Duodenal mucosa (tissue), 2 donors: Measurements from ENCODE around the gene SAMD4B.
A peak's percentile ranks its signal among the peaks of the same experiment; 100 is the strongest.
"Not testable (repeated sequence)": the region's sequence is repeated elsewhere in the genome, so short reads cannot be mapped to it uniquely, and the experiment has no call there.

Source experiments
- H3K27ac ChIP-seq: one replicate; pipeline ENCODE4 v1.7.0; 2013; ENCODE audit warnings: low read depth, low read length
- H3K27me3 ChIP-seq, 2 donors: one replicate each; pipeline ENCODE4 v1.7.0; 2013; ENCODE audit warnings: low read length in 2 of 2, control low read depth in 1 of 2; ENCODE audit not compliant: insufficient read depth in 2 of 2, control insufficient read depth in 1 of 2
- H3K36me3 ChIP-seq, 2 donors: one replicate each; pipeline ENCODE4 v1.7.0; 2013; ENCODE audit warnings: low read length in 2 of 2, control low read depth in 1 of 2; ENCODE audit not compliant: insufficient read depth in 2 of 2, control insufficient read depth in 1 of 2
- H3K4me1 ChIP-seq, 2 donors: one replicate each; pipeline ENCODE4 v1.7.0; 2013; ENCODE audit warnings: low read length in 2 of 2, control low read depth in 1 of 2; ENCODE audit not compliant: insufficient read depth in 2 of 2, control insufficient read depth in 1 of 2
- H3K4me3 ChIP-seq, 2 donors: one replicate each; pipeline ENCODE4 v1.7.0; 2013; ENCODE audit warnings: low read length in 2 of 2, low read depth in 1 of 2
- H3K9ac ChIP-seq, 2 donors: one replicate each; pipeline ENCODE4 v1.7.0; 2013; ENCODE audit warnings: low read length in 2 of 2, low read depth in 1 of 2
- H3K9me3 ChIP-seq, 2 donors: one replicate each; pipeline ENCODE4 v1.7.0; 2013; ENCODE audit warnings: low read length in 2 of 2, control low read depth in 1 of 2; ENCODE audit not compliant: control insufficient read depth in 1 of 2

Gene SAMD4B

GRCh38 chr19:39333507-39333906, 8.7 kb upstream of the SAMD4B start:
- Histone ChIP-seq H3K4me1 (peaks cover 0 to 5% of the 10 kb centered on the region in 2 donors), H3K27me3 (no peaks in the 10 kb centered on the region), H3K36me3 (no peaks in the 10 kb centered on the region), H3K9me3 (no peaks in the 10 kb centered on the region), H3K4me3 (no peak overlapping the region), H3K27ac (no peak overlapping the region), H3K9ac (no peak overlapping the region)

DNA sequence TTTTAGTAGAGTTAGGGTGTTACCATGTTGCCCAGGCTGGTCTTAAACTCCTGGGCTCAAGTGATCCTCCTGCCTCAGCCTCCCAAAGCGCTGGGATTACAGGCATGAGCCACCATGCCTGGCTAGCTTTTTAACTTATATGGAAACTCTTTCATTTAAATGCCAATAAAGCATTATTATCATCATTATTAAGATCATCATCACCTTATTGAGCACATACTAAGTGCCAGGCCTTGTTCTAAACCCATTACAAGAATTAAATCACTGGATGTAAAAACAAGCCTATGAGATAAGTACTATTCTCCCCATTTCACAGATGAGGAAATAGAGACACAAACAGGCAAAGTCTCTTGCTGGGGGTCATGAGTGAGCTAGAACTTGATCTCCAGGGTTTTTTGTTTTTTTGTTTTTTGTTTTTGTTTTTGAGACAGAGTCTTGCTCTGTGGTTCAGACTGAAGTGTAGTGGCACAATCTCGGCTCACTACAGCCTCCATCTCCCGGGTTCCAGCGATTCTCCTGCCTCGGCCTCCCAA, 7.7 kb upstream of the SAMD4B start:
- H3K27ac ChIP-seq: no peak overlapping the region
- H3K9ac ChIP-seq: no peak overlapping the region
- H3K27me3 ChIP-seq: no peaks in the 10 kb centered on the region
- no peaks in the 10 kb centered on the region for H3K36me3 ChIP-seq
- peak overlapping the region in 1 of 2 donors; percentile 77 for H3K4me3 ChIP-seq
- peaks cover 0 to 5% of the 10 kb centered on the region in 2 donors for H3K4me1 ChIP-seq
- H3K9me3 ChIP-seq: no peaks in the 10 kb centered on the region

GRCh38 chr19:39335168-39335548, 7.1 kb upstream of the SAMD4B start:
- H3K4me1 ChIP-seq: peaks cover 0 to 5% of the 10 kb centered on the region in 2 donors
- no peaks in the 10 kb centered on the region for H3K27me3 ChIP-seq
- H3K36me3 ChIP-seq: no peaks in the 10 kb centered on the region
- peak overlapping the region; percentile 73 to 77 for H3K4me3 ChIP-seq
- H3K27ac ChIP-seq: peak overlapping the region; percentile 75
- H3K9ac ChIP-seq: peak overlapping the region; percentile 70 to 84
- H3K9me3 ChIP-seq: no peaks in the 10 kb centered on the region

DNA sequence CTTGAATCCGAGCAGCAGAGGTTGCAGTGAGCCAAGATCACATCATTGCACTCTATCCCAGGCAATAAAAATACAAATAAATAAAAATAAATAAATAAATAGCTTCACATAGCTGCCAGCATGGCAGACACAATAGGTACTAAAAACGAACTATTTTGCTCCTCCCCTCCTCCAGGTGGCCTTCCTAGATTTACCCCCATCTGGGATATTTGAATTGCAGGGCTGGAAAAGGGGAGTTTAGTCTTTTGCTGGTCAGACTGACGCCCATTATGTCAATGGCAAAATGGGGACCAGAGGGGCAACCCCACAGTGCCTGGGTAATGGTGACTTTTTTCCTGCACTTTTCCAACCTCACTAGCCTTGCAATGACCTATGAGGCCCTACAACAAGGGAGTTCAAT, 5.7 kb upstream of the SAMD4B start:
- H3K27ac ChIP-seq: no peak overlapping the region
- no peaks in the 10 kb centered on the region for H3K36me3 ChIP-seq
- H3K4me3 ChIP-seq: no peak overlapping the region
- H3K9ac ChIP-seq: no peak overlapping the region
- no peaks in the 10 kb centered on the region for H3K9me3 ChIP-seq
- peaks cover 5 to 14% of the 10 kb centered on the region in 2 donors for H3K4me1 ChIP-seq
- no peaks in the 10 kb centered on the region for H3K27me3 ChIP-seq

GRCh38 chr19:39339674-39340073, 2.5 kb upstream of the SAMD4B start:
- Histone ChIP-seq H3K27ac (no peak overlapping the region), H3K4me1 (peaks cover 19 to 22% of the 10 kb centered on the region in 2 donors), H3K9ac (no peak overlapping the region)

GRCh38 chr19:39340156-39340555, 2.1 kb upstream of the SAMD4B start:
- H3K36me3 ChIP-seq, H3K27ac ChIP-seq, H3K9me3 ChIP-seq, H3K9ac ChIP-seq, H3K27me3 ChIP-seq, H3K4me3 ChIP-seq: not testable (repeated sequence)
- H3K4me1 ChIP-seq: peaks cover 19 to 24% of the 10 kb centered on the region in 2 donors

More at GRCh38 chr19:39339674-39340073, 2.5 kb upstream of the SAMD4B start:
- no peaks in the 10 kb centered on the region for H3K27me3 ChIP-seq
- H3K9me3 ChIP-seq: no peaks in the 10 kb centered on the region
- no peak overlapping the region for H3K4me3 ChIP-seq
- no peaks in the 10 kb centered on the region for H3K36me3 ChIP-seq

DNA sequence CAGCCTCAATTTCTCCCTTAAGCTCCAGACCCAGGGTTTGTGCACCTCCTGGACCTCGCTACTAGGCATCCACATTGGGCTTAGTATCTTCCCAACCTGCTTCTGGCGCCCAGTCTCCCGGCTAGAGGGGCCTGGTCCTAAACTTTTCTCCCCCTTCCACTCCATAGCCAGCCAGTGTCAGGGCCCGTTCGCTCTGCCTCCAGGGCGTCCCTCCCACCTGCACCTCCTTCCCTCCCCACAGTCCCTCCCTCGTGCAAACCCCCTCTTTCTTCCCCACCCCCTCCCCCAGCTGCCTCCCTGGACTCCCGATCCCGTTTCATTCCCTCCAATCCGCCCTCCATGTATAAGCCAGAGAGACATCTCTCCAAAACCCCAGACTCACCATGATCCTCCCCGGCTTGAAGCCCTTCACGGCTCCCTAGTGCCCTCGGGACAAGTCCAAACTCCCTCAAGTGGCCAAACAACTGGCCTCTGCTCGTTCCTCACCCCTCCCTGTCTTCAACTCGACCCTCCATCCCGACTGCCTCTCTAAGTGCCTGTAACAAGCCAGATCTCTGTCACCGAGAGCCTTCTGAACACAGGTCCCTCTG, 997 bp upstream of the SAMD4B start:
- Histone ChIP-seq H3K36me3 (no peaks in the 10 kb centered on the region), H3K9ac (peak overlapping the region; percentile 67 to 91), H3K4me3 (peak overlapping the region; percentile 76 to 80), H3K27me3 (no peaks in the 10 kb centered on the region), H3K9me3 (no peaks in the 10 kb centered on the region), H3K27ac (peak overlapping the region; percentile 67), H3K4me1 (peaks cover 19 to 26% of the 10 kb centered on the region in 2 donors)

GRCh38 chr19:39342647-39343305, 555 bp downstream of the SAMD4B start:
- no peaks in the 10 kb centered on the region for H3K9me3 ChIP-seq
- no peaks in the 10 kb centered on the region for H3K36me3 ChIP-seq
- H3K4me3 ChIP-seq: peak overlapping the region; percentile 75 to 87
- H3K9ac ChIP-seq: peak overlapping the region; percentile 77 to 91
- peak overlapping the region; percentile 36 for H3K27ac ChIP-seq
- no peaks in the 10 kb centered on the region for H3K27me3 ChIP-seq
- peaks cover 19 to 22% of the 10 kb centered on the region in 2 donors for H3K4me1 ChIP-seq

DNA sequence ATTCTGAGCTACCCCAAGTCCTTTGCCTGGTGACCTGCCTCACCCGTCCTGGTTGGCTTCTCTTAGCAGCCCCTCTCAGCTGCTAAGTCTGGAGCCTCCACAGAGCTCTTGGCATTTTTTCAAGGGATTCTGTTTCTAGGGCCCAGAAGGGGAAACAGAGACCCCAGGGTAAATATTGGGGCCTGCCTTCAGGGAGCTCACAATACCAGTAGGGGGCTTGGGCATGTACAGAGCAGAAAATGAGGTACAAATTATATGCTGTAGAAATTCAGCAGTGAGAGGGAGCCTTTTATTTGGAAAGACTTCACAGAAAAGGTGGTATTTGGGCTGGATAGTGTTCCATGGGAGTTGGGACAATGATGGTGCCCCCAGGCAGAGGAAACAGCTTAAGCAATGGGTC, 3.7 kb downstream of the SAMD4B start:
- Histone ChIP-seq H3K9ac (no peak overlapping the region), H3K4me1 (peaks cover 14 to 16% of the 10 kb centered on the region in 2 donors), H3K36me3 (peaks cover 4 to 8% of the 10 kb centered on the region in 2 donors), H3K27me3 (no peaks in the 10 kb centered on the region), H3K27ac (no peak overlapping the region), H3K4me3 (no peak overlapping the region), H3K9me3 (no peaks in the 10 kb centered on the region)

DNA sequence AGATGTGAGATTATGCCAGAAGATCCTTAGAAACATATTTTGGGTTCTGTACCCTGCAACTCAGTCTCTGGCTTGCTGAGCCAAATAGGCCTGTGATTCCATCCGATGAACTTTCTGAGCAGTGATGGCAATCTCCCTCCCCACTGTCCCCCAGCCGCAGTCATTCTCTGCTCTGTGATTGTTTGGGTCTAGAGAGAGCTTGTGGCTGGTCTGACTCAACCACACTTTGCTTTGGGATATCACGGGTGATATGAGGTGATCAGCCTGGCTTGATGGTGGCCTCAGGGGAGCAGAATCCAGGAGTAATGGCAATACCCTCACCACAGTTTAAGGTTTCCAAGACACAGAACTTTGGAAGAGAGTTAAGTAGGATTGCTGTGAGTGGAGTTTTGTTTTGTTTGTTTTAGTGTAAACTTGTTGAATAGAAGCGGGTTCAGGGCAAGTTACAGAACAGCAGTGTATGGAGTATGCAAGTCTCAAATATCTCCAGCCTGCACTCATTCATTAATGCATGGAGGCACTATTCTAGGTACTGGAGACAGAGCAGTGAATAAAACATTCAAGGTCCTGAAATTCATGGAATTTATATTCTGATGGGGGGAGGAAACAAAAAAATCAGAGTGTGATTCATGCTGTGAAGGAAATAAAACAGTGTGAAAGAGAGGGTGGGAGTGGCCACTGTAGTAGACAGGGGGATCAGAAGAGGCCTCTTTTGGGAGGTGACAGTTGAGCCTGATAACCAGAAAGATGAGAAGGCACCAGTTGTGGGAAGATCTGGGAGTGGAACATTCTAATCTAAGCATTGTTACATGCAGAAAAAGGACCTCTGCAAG, 5.3 kb downstream of the SAMD4B start:
- Histone ChIP-seq H3K4me1 (peaks cover 13% of the 10 kb centered on the region in 2 donors), H3K9me3 (no peaks in the 10 kb centered on the region), H3K36me3 (peaks cover 10 to 19% of the 10 kb centered on the region in 2 donors), H3K9ac (no peak overlapping the region), H3K27ac (no peak overlapping the region), H3K27me3 (no peaks in the 10 kb centered on the region), H3K4me3 (no peak overlapping the region)
